ENCODE data around the gene KCNK17.

DNA sequence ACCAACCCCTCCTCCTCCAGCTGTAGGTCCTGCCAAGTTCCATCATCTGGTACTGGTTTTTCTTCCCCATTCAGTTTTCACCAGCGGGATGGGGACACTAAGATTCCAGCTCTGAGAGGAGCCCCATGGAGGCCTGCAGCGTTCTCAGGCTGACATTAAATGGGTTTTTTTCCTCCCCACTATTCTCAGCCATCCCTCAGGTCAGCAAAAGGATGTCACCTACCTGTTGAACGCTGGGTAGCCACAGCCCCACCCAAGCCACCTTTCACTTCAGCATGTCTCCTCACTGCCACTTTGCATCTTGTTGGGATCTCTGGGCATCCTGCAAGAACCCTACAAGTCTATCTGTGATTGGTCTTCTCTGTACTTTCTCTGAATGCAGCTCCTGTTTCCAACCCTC, 6.8 kb downstream of the KCNK17 start:
- TF ChIP-seq, protein P1, sequence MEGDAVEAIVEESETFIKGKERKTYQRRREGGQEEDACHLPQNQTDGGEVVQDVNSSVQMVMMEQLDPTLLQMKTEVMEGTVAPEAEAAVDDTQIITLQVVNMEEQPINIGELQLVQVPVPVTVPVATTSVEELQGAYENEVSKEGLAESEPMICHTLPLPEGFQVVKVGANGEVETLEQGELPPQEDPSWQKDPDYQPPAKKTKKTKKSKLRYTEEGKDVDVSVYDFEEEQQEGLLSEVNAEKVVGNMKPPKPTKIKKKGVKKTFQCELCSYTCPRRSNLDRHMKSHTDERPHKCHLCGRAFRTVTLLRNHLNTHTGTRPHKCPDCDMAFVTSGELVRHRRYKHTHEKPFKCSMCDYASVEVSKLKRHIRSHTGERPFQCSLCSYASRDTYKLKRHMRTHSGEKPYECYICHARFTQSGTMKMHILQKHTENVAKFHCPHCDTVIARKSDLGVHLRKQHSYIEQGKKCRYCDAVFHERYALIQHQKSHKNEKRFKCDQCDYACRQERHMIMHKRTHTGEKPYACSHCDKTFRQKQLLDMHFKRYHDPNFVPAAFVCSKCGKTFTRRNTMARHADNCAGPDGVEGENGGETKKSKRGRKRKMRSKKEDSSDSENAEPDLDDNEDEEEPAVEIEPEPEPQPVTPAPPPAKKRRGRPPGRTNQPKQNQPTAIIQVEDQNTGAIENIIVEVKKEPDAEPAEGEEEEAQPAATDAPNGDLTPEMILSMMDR (IDR thresholded peaks at IDR 0.05) = no peak
- TF ChIP-seq POLR2A (IDR thresholded peaks at IDR 0.05) = no peak

Measured in Peyer's patch (tissue), 4 donors.